Cardiac fibroblast (primary cell): ENCODE data around the gene IL24.

Experiments used
- DNase-seq, 2 donors: peaks; one replicate each; pipeline versions ENCODE4 v3.0.0 to v3.0.0-alpha.2; 2010; ENCODE audit warnings: low read depth in 2 of 2
- H3K4me3 ChIP-seq, 2 donors: replicated peaks in 1 of 2; 1 replicate in 1 of 2; 2 replicates in 1 of 2; pipeline ENCODE4 v1.5.1; 2011; ENCODE audit warnings: low read depth in 2 of 2, low read length in 2 of 2, mild to moderate bottlenecking in 2 of 2, moderate library complexity in 1 of 2
- TF ChIP-seq, protein P1 (sequence below): IDR thresholded peaks from one replicate; pipeline ENCODE4 v1.5.1; 2011; ENCODE audit warnings: low read depth, mild to moderate bottlenecking, low read length, inconsistent platforms

The IL24 gene

DNA sequence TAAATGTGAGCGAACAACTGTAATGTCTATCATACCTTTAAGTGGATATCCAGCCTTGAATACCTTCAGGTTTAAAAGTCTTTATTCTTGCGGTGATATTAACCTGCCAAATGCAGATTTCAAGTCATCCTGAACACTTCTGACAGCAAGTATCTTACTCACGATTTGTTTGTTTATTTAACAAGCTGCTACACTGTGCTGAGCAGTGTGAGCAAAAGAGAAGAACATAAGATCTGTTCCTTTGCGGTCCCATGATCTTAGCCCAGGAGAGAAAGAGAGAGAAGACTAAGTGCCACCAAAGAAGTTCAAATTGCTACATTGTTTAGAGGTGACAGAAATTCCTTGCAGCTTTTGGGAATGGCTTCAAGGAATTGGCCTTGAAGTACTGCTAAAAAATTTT is 9.5 kb upstream of the IL24 start:
- H3K4me3 ChIP-seq: no peak overlapping the region
- no peak for DNase-seq
- TF ChIP-seq, protein P1, sequence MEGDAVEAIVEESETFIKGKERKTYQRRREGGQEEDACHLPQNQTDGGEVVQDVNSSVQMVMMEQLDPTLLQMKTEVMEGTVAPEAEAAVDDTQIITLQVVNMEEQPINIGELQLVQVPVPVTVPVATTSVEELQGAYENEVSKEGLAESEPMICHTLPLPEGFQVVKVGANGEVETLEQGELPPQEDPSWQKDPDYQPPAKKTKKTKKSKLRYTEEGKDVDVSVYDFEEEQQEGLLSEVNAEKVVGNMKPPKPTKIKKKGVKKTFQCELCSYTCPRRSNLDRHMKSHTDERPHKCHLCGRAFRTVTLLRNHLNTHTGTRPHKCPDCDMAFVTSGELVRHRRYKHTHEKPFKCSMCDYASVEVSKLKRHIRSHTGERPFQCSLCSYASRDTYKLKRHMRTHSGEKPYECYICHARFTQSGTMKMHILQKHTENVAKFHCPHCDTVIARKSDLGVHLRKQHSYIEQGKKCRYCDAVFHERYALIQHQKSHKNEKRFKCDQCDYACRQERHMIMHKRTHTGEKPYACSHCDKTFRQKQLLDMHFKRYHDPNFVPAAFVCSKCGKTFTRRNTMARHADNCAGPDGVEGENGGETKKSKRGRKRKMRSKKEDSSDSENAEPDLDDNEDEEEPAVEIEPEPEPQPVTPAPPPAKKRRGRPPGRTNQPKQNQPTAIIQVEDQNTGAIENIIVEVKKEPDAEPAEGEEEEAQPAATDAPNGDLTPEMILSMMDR: no peak

DNA sequence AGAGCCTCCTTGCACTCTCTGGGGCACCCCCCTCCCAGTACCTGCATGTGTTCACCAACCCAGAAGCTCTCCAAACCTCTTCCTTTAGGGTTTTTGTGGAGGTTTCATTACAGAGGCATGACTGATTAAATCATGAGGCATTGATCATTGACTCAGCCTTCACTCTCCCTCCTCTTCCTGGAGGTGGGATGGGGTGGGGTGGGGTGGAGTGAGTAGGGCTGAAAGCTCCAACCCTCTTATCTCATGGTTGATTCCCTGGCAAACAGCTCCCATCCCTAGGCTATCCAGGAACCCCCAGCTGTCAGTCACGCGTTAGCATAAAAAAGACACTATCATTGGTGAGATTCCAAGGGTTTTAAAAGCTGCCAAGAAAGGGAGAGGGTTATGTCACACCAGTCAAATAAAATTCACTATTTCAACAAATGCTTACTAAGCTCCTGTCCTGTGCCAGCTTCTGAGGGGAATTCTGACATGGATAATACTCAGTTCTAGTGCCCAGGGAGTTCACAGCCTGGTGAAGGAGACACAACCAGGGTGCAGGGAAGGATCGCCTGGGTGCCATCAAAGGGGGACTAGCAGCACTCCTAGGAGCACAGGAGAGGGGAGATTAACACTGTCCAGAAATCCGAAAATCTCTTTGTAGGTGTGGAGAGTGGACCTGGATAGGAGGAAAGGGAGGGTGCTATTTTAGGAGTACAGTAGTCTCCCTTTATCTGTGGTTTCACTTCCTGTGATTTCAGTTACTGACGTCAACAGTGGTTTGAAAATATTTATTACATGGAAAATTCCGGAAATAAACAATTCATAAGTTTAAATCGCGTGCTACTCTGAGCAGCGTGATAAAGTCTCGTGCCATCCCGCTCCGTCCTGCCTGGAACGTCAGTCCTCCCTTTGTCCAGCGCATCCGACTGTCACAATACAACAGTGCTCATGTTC is 6.8 kb upstream of the IL24 start:
- peak; percentile 94 for DNase-seq
- peak overlapping the region in 1 of 2 donors; percentile 12 for H3K4me3 ChIP-seq

DNA sequence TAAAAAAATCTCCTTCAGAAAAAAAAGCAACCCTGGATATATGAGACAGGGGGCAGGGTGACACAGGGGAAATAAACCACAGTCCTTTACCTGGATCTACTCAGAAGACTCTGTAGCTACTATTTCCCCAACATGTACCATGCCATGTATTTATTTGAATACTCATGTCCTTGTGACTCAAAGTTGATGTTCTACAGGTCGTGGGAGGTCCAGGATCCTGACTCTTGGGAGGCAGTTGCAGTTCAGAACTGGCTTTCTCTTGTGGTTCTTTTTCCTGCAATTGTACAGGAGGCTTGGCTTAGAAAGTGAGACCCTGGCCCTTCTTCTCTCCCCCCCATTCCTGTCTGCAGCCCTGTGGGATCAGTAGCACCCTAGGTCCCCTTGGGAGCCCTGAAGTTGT is 5.8 kb upstream of the IL24 start:
- DNase-seq: peak; percentile 46 to 70
- TF ChIP-seq, protein P1: no peak
- H3K4me3 ChIP-seq: no peak overlapping the region

More for the DNA sequence above, 6.8 kb upstream of the IL24 start:
- TF ChIP-seq, protein P1: no peak

DNA sequence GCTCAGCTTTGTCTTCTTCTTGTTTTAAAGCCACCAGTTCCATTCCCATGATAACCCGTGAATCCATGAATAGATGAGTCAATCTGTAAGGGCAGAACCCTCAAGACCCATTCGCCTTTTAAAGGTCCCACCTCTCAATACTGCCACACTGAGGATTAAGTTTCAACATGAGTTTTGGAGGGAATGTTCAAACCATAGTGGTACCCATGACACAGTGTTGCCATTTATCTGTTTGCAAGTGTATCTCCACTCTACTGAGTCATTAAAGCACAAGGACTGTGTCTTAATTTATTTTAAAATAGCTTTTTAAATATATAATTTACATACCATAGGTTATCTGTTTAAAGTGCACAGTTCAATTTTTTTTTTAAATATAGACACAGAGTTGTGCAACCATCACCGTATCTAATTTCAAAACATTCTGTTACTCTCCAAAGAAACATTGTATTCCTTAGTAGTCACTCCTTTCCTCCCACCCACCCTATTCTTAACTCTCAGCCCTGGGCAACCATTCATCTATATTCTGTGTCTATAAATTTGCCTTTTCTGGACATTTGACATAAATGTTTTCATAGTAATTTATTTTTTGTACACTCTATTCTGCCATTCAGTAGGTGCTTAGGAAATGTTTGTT is 4.8 kb upstream of the IL24 start:
- H3K4me3 ChIP-seq: no peak overlapping the region
- DNase-seq: peak; percentile 74 to 77
- TF ChIP-seq, protein P1: no peak

DNA sequence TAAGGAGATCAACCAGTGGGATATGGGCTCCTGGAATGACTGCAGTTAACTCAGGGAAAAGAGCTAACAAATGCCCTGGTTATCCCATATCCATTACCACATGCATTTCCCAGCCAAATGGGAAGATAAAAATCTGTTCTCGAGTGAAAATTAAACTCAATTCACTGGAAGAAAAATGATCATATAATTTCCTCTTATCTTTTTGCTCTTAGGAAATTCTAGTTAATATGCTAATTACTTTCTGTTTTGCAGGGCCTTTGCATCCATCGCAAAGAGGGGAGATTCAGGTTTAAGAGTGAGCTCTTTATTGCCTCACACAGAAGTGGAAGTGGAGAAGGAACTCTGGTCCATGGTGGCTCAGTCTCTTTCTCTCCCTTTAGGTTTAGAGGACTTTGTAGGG is 3.9 kb upstream of the IL24 start:
- DNase-seq: no peak
- TF ChIP-seq, protein P1: no peak
- H3K4me3 ChIP-seq: no peak overlapping the region

DNA sequence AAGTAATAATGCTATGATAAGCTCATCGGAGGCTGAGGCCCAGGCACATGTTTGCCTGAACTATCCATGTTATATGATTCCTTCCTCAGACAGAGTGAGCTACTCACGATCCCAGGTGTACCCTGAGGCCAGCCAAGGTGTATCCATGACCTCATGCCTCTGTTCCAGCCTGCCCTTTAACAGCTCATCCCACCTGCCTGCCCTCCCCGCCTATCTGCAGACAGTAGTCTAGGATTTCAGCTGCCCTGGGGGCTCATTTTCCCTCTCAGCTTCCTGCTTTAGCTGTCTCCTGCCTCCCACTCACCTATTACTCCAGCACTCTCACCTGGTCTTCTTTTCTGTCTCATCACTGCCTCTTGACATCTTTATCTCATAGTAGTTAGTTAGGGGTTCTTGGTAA is 1.9 kb upstream of the IL24 start:
- no peak overlapping the region for H3K4me3 ChIP-seq
- TF ChIP-seq, protein P1: no peak
- no peak for DNase-seq
